Measurements from ENCODE around the gene CATSPERE. TPM values are rescaled to one million over a fixed set of nuclear protein-coding genes. Genes with fewer than 3 reads are reported as not detected.
"Not testable (repeated sequence)": the region's sequence is repeated elsewhere in the genome, so short reads cannot be mapped to it uniquely, and the experiment has no call there.

Gene CATSPERE
- total RNA-seq, 1 donor from 2014 or later = 1.8 TPM

GRCh38 chr1:244548558-244549115 lies 87.6 kb downstream of the CATSPERE start:
- DNase-seq (ENCODE audit: low spot score, unreplicated experiment) = no peak
- H3K27ac Mint-ChIP-seq = no peak overlapping the region
- H3K9me3 Mint-ChIP-seq (ENCODE audit: low read depth) = peaks cover 16% of the 10 kb centered on the region

GRCh38 chr1:244552336-244552735 lies 91.3 kb downstream of the CATSPERE start:
- Mint-ChIP-seq H3K4me1 (ENCODE audit: low read depth) (no peaks in the 10 kb centered on the region), H3K9me3 (ENCODE audit: low read depth) (peaks cover 18% of the 10 kb centered on the region)

More at GRCh38 chr1:244548558-244549115, 87.6 kb downstream of the CATSPERE start:
- no peaks in the 10 kb centered on the region for H3K4me1 Mint-ChIP-seq (ENCODE audit: low read depth)
- no peaks in the 10 kb centered on the region for H3K27me3 Mint-ChIP-seq
- TF ChIP-seq CTCF (IDR thresholded peaks at IDR 0.05; ENCODE audit: unreplicated experiment) = no peak
- H3K4me3 Mint-ChIP-seq (ENCODE audit: low read depth) = no peak overlapping the region
- peaks cover 3% of the 10 kb centered on the region for H3K36me3 Mint-ChIP-seq (ENCODE audit: insufficient read depth)

GRCh38 chr1:244556263-244556662 lies 95.2 kb downstream of the CATSPERE start:
- TF ChIP-seq CTCF (IDR thresholded peaks at IDR 0.05; ENCODE audit: unreplicated experiment) = no peak
- H3K9me3 Mint-ChIP-seq (ENCODE audit: low read depth) = peaks cover 20% of the 10 kb centered on the region
- peaks cover 3% of the 10 kb centered on the region for H3K36me3 Mint-ChIP-seq (ENCODE audit: insufficient read depth)
- no peaks in the 10 kb centered on the region for H3K27me3 Mint-ChIP-seq
- H3K4me1 Mint-ChIP-seq (ENCODE audit: low read depth) = no peaks in the 10 kb centered on the region
- DNase-seq (ENCODE audit: low spot score, unreplicated experiment) = no peak
- no peak overlapping the region for H3K27ac Mint-ChIP-seq
- no peak overlapping the region for H3K4me3 Mint-ChIP-seq (ENCODE audit: low read depth)

More at GRCh38 chr1:244552336-244552735, 91.3 kb downstream of the CATSPERE start:
- Mint-ChIP-seq H3K27me3 (no peaks in the 10 kb centered on the region), H3K4me3 (ENCODE audit: low read depth) (no peak overlapping the region), H3K27ac (no peak overlapping the region), H3K36me3 (ENCODE audit: insufficient read depth) (peaks cover 3% of the 10 kb centered on the region)
- TF ChIP-seq CTCF (IDR thresholded peaks at IDR 0.05; ENCODE audit: unreplicated experiment) = no peak
- no peak for DNase-seq (ENCODE audit: low spot score, unreplicated experiment)

DNA sequence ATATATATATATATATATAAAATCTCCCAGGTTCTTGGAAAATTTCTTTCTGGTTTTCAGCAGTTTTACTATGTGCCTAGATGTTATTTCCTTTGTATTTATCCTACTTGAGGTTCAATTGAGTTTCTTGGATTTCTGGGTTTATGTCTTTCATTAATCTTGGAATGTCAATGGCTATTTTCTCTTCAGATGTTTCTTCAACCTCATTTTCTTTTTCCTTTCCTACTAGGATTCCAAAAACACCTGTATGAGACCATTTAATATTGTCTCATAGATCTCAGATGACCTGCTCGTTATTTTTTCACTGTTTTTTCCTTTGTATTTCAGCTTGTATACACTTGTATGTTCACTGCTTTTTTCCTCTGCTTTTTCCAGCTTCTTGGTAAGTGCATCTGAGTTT lies 96.5 kb downstream of the CATSPERE start:
- H3K27me3 Mint-ChIP-seq = no peaks in the 10 kb centered on the region
- H3K36me3 Mint-ChIP-seq (ENCODE audit: insufficient read depth) = peaks cover 3% of the 10 kb centered on the region
- no peak overlapping the region for H3K27ac Mint-ChIP-seq
- no peak for DNase-seq (ENCODE audit: low spot score, unreplicated experiment)
- peaks cover 20% of the 10 kb centered on the region for H3K9me3 Mint-ChIP-seq (ENCODE audit: low read depth)
- no peaks in the 10 kb centered on the region for H3K4me1 Mint-ChIP-seq (ENCODE audit: low read depth)
- H3K4me3 Mint-ChIP-seq (ENCODE audit: low read depth) = no peak overlapping the region
- TF ChIP-seq CTCF (IDR thresholded peaks at IDR 0.05; ENCODE audit: unreplicated experiment) = no peak

- no peak for TF ChIP-seq CTCF (IDR thresholded peaks at IDR 0.05; ENCODE audit: unreplicated experiment)
- H3K36me3 Mint-ChIP-seq (ENCODE audit: insufficient read depth) = peaks cover 3% of the 10 kb centered on the region
- no peaks in the 10 kb centered on the region for H3K4me1 Mint-ChIP-seq (ENCODE audit: low read depth)
- H3K27me3 Mint-ChIP-seq = no peaks in the 10 kb centered on the region
- H3K27ac Mint-ChIP-seq = no peak overlapping the region
- peaks cover 26% of the 10 kb centered on the region for H3K9me3 Mint-ChIP-seq (ENCODE audit: low read depth)
- no peak overlapping the region for H3K4me3 Mint-ChIP-seq (ENCODE audit: low read depth)
- DNase-seq (ENCODE audit: low spot score, unreplicated experiment) = no peak
These were observed 98.5 kb downstream of the CATSPERE start for GRCh38 chr1:244559561-244559960.

DNA sequence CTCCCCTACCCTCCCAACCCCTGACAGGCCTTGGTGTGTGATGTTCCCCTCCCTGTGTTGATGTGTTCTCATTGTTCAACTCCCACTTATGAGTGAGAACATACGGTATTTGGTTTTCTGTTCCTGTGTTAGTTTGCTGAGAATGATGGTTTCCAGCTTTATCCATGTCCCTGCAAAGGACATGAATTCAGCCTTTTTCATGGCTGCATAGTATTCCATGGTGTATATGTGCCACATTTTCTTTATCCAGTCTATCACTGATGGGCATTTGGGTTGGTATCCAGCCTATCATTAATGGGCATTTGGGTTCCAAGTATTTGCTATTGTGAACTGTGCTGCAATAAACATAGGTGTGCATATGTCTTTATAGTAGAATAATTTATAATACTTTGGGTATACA lies 101.8 kb downstream of the CATSPERE start:
- H3K4me1 Mint-ChIP-seq (ENCODE audit: low read depth); DNase-seq (ENCODE audit: low spot score, unreplicated experiment); H3K27ac Mint-ChIP-seq; H3K4me3 Mint-ChIP-seq (ENCODE audit: low read depth); H3K27me3 Mint-ChIP-seq; H3K36me3 Mint-ChIP-seq (ENCODE audit: insufficient read depth): not testable (repeated sequence)
- peaks cover 14% of the 10 kb centered on the region for H3K9me3 Mint-ChIP-seq (ENCODE audit: low read depth)

Data from progenitor cell of endocrine pancreas (in vitro differentiated cells).